MCF 10A (cell line): ENCODE data around the gene INAVA. TPM values are rescaled to one million over a fixed set of nuclear protein-coding genes. Genes with fewer than 3 reads are reported as not detected.

Experiments
- BruUV-seq: library from RNA; stranded (reverse); fragments of 400-500 nt; replicated peaks from 2 replicates; lab custom pipeline; 2021; lab: Mats Ljungman, UMichigan
- CTCF ChIA-PET: fragments of 300-600 bp; sonication (Branson Sonifier 250); formaldehyde crosslinking; extraction: SDS; loops from one replicate; lab custom pipeline; 2021; ENCODE audit warnings: antibody characterized with exemption, inconsistent platforms; lab: Yijun Ruan, JAX
- POLR2A ChIA-PET: fragments of 300-600, 350-650 bp; sonication (Branson Sonifier 250); formaldehyde crosslinking; extraction: SDS; loops from one replicate; lab custom pipeline; 2020; ENCODE audit warnings: antibody characterized with exemption, inconsistent platforms; lab: Yijun Ruan, JAX
- DNase-seq: peaks from one replicate; pipeline ENCODE4 v3.0.0-alpha.2; 2018; ENCODE audit not compliant: unreplicated experiment
- H3K27ac Mint-ChIP-seq: one replicate; pipeline ENCODE4 v1.8.0; 2022; ENCODE audit warnings: mild to moderate bottlenecking, low read depth, mixed read lengths; ENCODE audit not compliant: unreplicated experiment
- H3K27me3 Mint-ChIP-seq: one replicate; pipeline ENCODE4 v1.8.0; 2022; ENCODE audit warnings: mixed read lengths; ENCODE audit not compliant: insufficient read depth, unreplicated experiment
- H3K36me3 Mint-ChIP-seq: one replicate; pipeline ENCODE4 v1.8.0; 2022; ENCODE audit warnings: mild to moderate bottlenecking, moderate library complexity, mixed read lengths; ENCODE audit not compliant: insufficient read depth, unreplicated experiment
- H3K4me1 Mint-ChIP-seq: one replicate; pipeline ENCODE4 v1.8.0; 2022; ENCODE audit warnings: mixed read lengths; ENCODE audit not compliant: insufficient read depth, unreplicated experiment
- H3K4me3 Mint-ChIP-seq: one replicate; pipeline ENCODE4 v1.8.0; 2022; ENCODE audit warnings: mild to moderate bottlenecking, moderate library complexity, mixed read lengths; ENCODE audit not compliant: unreplicated experiment
- H3K9me3 Mint-ChIP-seq: one replicate; pipeline ENCODE4 v1.8.0; 2022; ENCODE audit warnings: mixed read lengths; ENCODE audit not compliant: unreplicated experiment
- intact Hi-C: fragments of 100-400 bp; cut with micrococcal nuclease; formaldehyde crosslinking; loops from 2 replicates; pipeline ENCODE4 v1.14.1; 2022
- total RNA-seq: library from RNA; stranded (reverse); gene quantifications from 2 replicates; pipeline ENCODE4 v1.2.3, GENCODE V29; 2022
- TF ChIP-seq, protein P1 (sequence below): fragments of 200-600 bp; IDR thresholded peaks from one replicate; pipeline ENCODE4 v1.8.0; 2022; ENCODE audit warnings: antibody characterized with exemption, mild to moderate bottlenecking; ENCODE audit not compliant: unreplicated experiment

Gene INAVA
- total RNA-seq, 1 experiment from 2014 or later, result 30.5 TPM

- no peak for DNase-seq
- no TSS peak for BruUV-seq
- Mint-ChIP-seq H3K36me3 (peaks cover 79% of the 10 kb centered on the region), H3K9me3 (no peaks in the 10 kb centered on the region), H3K27me3 (no peaks in the 10 kb centered on the region), H3K27ac (peak overlapping the region; percentile 9), H3K4me1 (peaks cover 4% of the 10 kb centered on the region), H3K4me3 (no peak overlapping the region)
- ChIA-PET CTCF (interaction anchor here (0.6 to 1.0 kb wide), 3 partner anchors 19 to 240 kb away, joined by 3 to 4 read pairs (median 4); no protein-coding TSS in a partner anchor), POLR2A (interaction anchor here (0.6 to 1.6 kb wide), 3 partner anchors 12 to 229 kb away, joined by 3 to 5 read pairs (median 3); no protein-coding TSS in a partner anchor)
- intact Hi-C loops, result no loop called here
- TF ChIP-seq, protein P1, sequence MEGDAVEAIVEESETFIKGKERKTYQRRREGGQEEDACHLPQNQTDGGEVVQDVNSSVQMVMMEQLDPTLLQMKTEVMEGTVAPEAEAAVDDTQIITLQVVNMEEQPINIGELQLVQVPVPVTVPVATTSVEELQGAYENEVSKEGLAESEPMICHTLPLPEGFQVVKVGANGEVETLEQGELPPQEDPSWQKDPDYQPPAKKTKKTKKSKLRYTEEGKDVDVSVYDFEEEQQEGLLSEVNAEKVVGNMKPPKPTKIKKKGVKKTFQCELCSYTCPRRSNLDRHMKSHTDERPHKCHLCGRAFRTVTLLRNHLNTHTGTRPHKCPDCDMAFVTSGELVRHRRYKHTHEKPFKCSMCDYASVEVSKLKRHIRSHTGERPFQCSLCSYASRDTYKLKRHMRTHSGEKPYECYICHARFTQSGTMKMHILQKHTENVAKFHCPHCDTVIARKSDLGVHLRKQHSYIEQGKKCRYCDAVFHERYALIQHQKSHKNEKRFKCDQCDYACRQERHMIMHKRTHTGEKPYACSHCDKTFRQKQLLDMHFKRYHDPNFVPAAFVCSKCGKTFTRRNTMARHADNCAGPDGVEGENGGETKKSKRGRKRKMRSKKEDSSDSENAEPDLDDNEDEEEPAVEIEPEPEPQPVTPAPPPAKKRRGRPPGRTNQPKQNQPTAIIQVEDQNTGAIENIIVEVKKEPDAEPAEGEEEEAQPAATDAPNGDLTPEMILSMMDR, result no peak
Measured at GRCh38 chr1:200861937-200862647, 32.6 kb upstream of the INAVA start.

GRCh38 chr1:200862713-200863415, 31.8 kb upstream of the INAVA start:
- intact Hi-C loops, result no loop called here
- Mint-ChIP-seq H3K36me3 (peaks cover 77% of the 10 kb centered on the region), H3K27me3 (no peaks in the 10 kb centered on the region), H3K4me3 (no peak overlapping the region), H3K9me3 (no peaks in the 10 kb centered on the region), H3K27ac (peak overlapping the region; percentile 9), H3K4me1 (no peaks in the 10 kb centered on the region)
- no TSS peak for BruUV-seq
- TF ChIP-seq, protein P1, result no peak
- POLR2A ChIA-PET, result interaction anchor here (0.6 to 1.6 kb wide), 3 partner anchors 12 to 228 kb away, joined by 3 to 5 read pairs (median 5); no protein-coding TSS in a partner anchor
- DNase-seq, result no peak
- CTCF ChIA-PET, result interaction anchor here (0.6 to 1.0 kb wide), 3 partner anchors 11 to 323 kb away, joined by 3 to 4 read pairs (median 4); no protein-coding TSS in a partner anchor

GRCh38 chr1:200866116-200866515, 28.6 kb upstream of the INAVA start:
- peaks cover 62% of the 10 kb centered on the region for H3K36me3 Mint-ChIP-seq
- no peaks in the 10 kb centered on the region for H3K27me3 Mint-ChIP-seq
- TF ChIP-seq, protein P1, result no peak
- CTCF ChIA-PET, result interaction anchor here (0.5 to 2.3 kb wide), 15 partner anchors 11 to 358 kb away, joined by 3 to 7 read pairs (median 4); partner anchors contain the start of gene INAVA
- no peaks in the 10 kb centered on the region for H3K9me3 Mint-ChIP-seq
- BruUV-seq, result no TSS peak
- no peak for DNase-seq
- POLR2A ChIA-PET, result interaction anchor here (0.6 to 1.9 kb wide), 6 partner anchors 13 to 100 kb away, joined by 3 to 6 read pairs (median 4); no protein-coding TSS in a partner anchor
- H3K27ac Mint-ChIP-seq, result no peak overlapping the region
- no peak overlapping the region for H3K4me3 Mint-ChIP-seq
- intact Hi-C loops, result no loop called here
- no peaks in the 10 kb centered on the region for H3K4me1 Mint-ChIP-seq

GRCh38 chr1:200866521-200866920, 28.2 kb upstream of the INAVA start:
- Mint-ChIP-seq H3K36me3 (peaks cover 58% of the 10 kb centered on the region), H3K9me3 (no peaks in the 10 kb centered on the region), H3K4me1 (no peaks in the 10 kb centered on the region), H3K4me3 (no peak overlapping the region), H3K27me3 (no peaks in the 10 kb centered on the region), H3K27ac (no peak overlapping the region)
- intact Hi-C loops, result no loop called here
- DNase-seq, result no peak
- POLR2A ChIA-PET, result interaction anchor here (0.6 to 1.9 kb wide), 6 partner anchors 13 to 100 kb away, joined by 3 to 6 read pairs (median 4); no protein-coding TSS in a partner anchor
- BruUV-seq, result no TSS peak
- TF ChIP-seq, protein P1, result no peak
- CTCF ChIA-PET, result interaction anchor here (0.5 to 2.3 kb wide), 12 partner anchors 11 to 358 kb away, joined by 3 to 7 read pairs (median 4); partner anchors contain the start of gene INAVA
